GM19452 (cell line): Measurements from ENCODE around the gene ZMIZ1.

Source experiments
- ATAC-seq: cut with Tn5 transposase; IDR thresholded peaks from one replicate; pipeline ENCODE4 v1.9.1; 2021; ENCODE audit not compliant: unreplicated experiment

Gene ZMIZ1

GRCh38 chr10:79224992-79225391 is 156.2 kb downstream of the ZMIZ1 start:
- ATAC-seq = no peak

- ATAC-seq = no peak
Observed at GRCh38 chr10:79226391-79227245, 157.9 kb downstream of the ZMIZ1 start.

- no peak for ATAC-seq
Observed at GRCh38 chr10:79229071-79229541, 160.3 kb downstream of the ZMIZ1 start.

- no peak for ATAC-seq
Observed at GRCh38 chr10:79229830-79230327, 161.1 kb downstream of the ZMIZ1 start.

- ATAC-seq = no peak
Observed at GRCh38 chr10:79230328-79230830, 161.6 kb downstream of the ZMIZ1 start.

- no peak for ATAC-seq
Observed at GRCh38 chr10:79230850-79231249, 162.1 kb downstream of the ZMIZ1 start.

GRCh38 chr10:79231908-79232307 is 163.1 kb downstream of the ZMIZ1 start:
- ATAC-seq = no peak

GRCh38 chr10:79232864-79233263 is 164.1 kb downstream of the ZMIZ1 start:
- no peak for ATAC-seq

GRCh38 chr10:79234391-79235315 is 165.9 kb downstream of the ZMIZ1 start:
- no peak for ATAC-seq

- no peak for ATAC-seq
Observed at GRCh38 chr10:79235765-79236432, 167.1 kb downstream of the ZMIZ1 start.

GRCh38 chr10:79236433-79236765 is 167.6 kb downstream of the ZMIZ1 start:
- no peak for ATAC-seq

- no peak for ATAC-seq
Observed at GRCh38 chr10:79237454-79238157, 168.8 kb downstream of the ZMIZ1 start.

GRCh38 chr10:79238158-79238520 is 169.4 kb downstream of the ZMIZ1 start:
- ATAC-seq = no peak

GRCh38 chr10:79238606-79239005 is 169.8 kb downstream of the ZMIZ1 start:
- no peak for ATAC-seq

GRCh38 chr10:79239275-79239779 is 170.6 kb downstream of the ZMIZ1 start:
- no peak for ATAC-seq

- no peak for ATAC-seq
Observed at GRCh38 chr10:79239924-79240581, 171.3 kb downstream of the ZMIZ1 start.

- no peak for ATAC-seq
Observed at GRCh38 chr10:79241629-79241989, 172.8 kb downstream of the ZMIZ1 start.

- ATAC-seq = peak; percentile 21
Observed at GRCh38 chr10:79241990-79242619, 173.3 kb downstream of the ZMIZ1 start.

GRCh38 chr10:79242620-79243152 is 173.9 kb downstream of the ZMIZ1 start:
- peak; percentile 33 for ATAC-seq
